Body of pancreas (tissue), 4 donors: Measurements from ENCODE around the gene NXPH4. TPM values are rescaled to one million over a fixed set of nuclear protein-coding genes. Genes with fewer than 3 reads are reported as not detected.

ENCODE experiments used
- ATAC-seq: fragments of 150-250 bp; one replicate; pipeline ENCODE4 v1.9.1; 2016
- DNase-seq, 4 donors: peaks; one replicate each; pipeline ENCODE4 v3.0.0-alpha.2; 2019
- H3K27ac ChIP-seq, 4 donors: fragments of 200-600 bp; sonication (generic); 1 replicate in 3 of 4; 2 replicates in 1 of 4; pipeline versions ENCODE4 v1.5.1 to v1.6.1; 2016 to 2019; ENCODE audit warnings: mild to moderate bottlenecking in 1 of 4, mixed read lengths in 1 of 4, moderate library complexity in 1 of 4
- H3K27me3 ChIP-seq, 2 donors: fragments of 200-600 bp; sonication (generic); one replicate each; pipeline ENCODE4 v1.6.0; 2016; ENCODE audit warnings: mild to moderate bottlenecking in 1 of 2
- H3K36me3 ChIP-seq, 2 donors: fragments of 200-600 bp; sonication (generic); replicated peaks in 1 of 2; 2 replicates each; pipeline ENCODE4 v1.5.1; 2016; ENCODE audit warnings: low read depth in 2 of 2; ENCODE audit not compliant: insufficient read depth in 1 of 2
- H3K4me1 ChIP-seq: fragments of 200-600 bp; sonication (generic); one replicate; pipeline ENCODE4 v1.6.0; 2016
- H3K4me3 ChIP-seq, 2 donors: fragments of 200-600 bp; sonication (generic); 1 replicate in 1 of 2; 2 replicates in 1 of 2; pipeline ENCODE4 v1.5.1; 2016 to 2019
- H3K9me3 ChIP-seq, 3 donors: fragments of 200-600 bp; sonication (generic); 1 replicate in 2 of 3; 2 replicates in 1 of 3; pipeline ENCODE4 v1.5.1; 2016
- POLR2A ChIP-seq, 3 donors: fragments of 450-650 bp; IDR thresholded peaks; one replicate each; pipeline ENCODE4 v1.6.1; 2016; ENCODE audit warnings: antibody characterized with exemption in 3 of 3, mild to moderate bottlenecking in 2 of 3
- WGBS, 2 donors: methylation state at CpG; one replicate each; pipeline ENCODE4 v1.1.5; 2017; 5-methylcytosine and 5-hydroxymethylcytosine counted together
- intact Hi-C: fragments of 100-400 bp; cut with DNase I; formaldehyde crosslinking; loops from one replicate; pipeline ENCODE4 v1.15.1; 2023
- microRNA counts, 2 donors: library from miRNA; unstranded; fragments of <30 nt; microRNA quantifications; one replicate each; lab custom pipeline; 2017
- microRNA-seq, 2 donors: library from miRNA; unstranded; fragments of <30 nt; microRNA quantifications; one replicate each; pipeline ENCODE4, GENCODE V29; 2016; ENCODE audit warnings: borderline number of aligned reads in 2 of 2, borderline replicate concordance in 2 of 2
- small RNA-seq: library from RNA; depleted of rRNA; stranded (forward); fragments of <200 nt; gene quantifications from one replicate; pipeline ENCODE3, GENCODE V24; 2016
- total RNA-seq, 2 donors: library from RNA; depleted of rRNA; stranded (reverse); fragments of >200 nt; gene quantifications; one replicate each; pipeline ENCODE4 v1.1.0, GENCODE V29; 2016
- TF ChIP-seq, protein P1 (sequence below), 7 experiments: fragments of 450-650 bp in 4 of 7; fragments of 200-600 bp in 3 of 7; sonication (generic) in 3 of 7; IDR thresholded peaks; one replicate each; pipeline ENCODE4 v1.5.1; 2016 to 2019; ENCODE audit warnings: antibody characterized with exemption in 7 of 7

Gene NXPH4
- total RNA-seq, 2 donors from 2014 or later: 2.9 to 4.6 TPM

DNA sequence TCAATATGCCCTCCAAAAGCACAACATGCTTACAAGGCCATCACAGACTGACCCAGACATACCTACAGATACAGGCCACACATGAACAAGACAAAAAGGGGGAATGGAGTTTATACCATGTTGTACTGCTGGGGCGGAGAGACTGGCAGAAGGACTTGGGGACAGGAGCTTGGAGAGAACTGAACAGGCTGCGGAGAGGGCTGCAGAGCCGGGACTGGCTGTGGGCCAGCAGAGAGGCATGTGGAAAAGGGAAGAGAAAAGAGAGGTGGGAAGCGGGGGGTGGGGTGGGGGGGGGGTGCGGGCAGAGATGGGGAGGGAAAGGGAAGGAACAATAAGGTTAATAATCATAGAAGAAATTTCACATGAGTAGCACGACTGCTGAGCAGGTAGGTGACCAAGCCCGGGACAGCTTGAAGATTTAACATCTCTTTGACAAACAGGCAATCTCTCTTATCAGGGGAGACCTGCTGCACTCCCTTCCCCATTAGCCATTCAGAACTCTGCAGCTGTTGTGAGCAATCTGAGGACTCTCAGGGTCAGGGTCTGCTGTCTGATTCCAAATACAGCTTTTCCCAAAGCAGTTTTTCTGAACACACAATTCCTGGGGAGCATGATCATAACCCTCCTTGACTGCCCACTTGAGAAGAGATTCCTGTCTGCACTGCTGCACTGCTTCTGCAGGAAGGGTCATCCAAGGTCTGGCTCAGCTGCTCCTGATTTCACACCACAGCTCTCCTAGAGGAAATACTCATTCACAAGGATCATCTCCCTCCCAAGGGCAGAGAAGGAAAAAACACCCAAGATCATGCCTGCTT, 56.0 kb downstream of the NXPH4 start:
- H3K27ac ChIP-seq: no peak overlapping the region
- 64 to 81% methylated on average over 7 of the region's 7 CpGs for WGBS, 2 donors
- ATAC-seq (no peak), DNase-seq (no peak)
- H3K27me3 ChIP-seq: no peaks in the 10 kb centered on the region
- no peaks in the 10 kb centered on the region for H3K9me3 ChIP-seq
- no peak for TF ChIP-seq POLR2A (IDR thresholded peaks at IDR 0.05)
- TF ChIP-seq, protein P1, sequence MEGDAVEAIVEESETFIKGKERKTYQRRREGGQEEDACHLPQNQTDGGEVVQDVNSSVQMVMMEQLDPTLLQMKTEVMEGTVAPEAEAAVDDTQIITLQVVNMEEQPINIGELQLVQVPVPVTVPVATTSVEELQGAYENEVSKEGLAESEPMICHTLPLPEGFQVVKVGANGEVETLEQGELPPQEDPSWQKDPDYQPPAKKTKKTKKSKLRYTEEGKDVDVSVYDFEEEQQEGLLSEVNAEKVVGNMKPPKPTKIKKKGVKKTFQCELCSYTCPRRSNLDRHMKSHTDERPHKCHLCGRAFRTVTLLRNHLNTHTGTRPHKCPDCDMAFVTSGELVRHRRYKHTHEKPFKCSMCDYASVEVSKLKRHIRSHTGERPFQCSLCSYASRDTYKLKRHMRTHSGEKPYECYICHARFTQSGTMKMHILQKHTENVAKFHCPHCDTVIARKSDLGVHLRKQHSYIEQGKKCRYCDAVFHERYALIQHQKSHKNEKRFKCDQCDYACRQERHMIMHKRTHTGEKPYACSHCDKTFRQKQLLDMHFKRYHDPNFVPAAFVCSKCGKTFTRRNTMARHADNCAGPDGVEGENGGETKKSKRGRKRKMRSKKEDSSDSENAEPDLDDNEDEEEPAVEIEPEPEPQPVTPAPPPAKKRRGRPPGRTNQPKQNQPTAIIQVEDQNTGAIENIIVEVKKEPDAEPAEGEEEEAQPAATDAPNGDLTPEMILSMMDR (IDR thresholded peaks at IDR 0.05): no peak
- peaks cover 0 to 19% of the 10 kb centered on the region in 2 donors for H3K36me3 ChIP-seq
- intact Hi-C loops: no loop called here
- no peak overlapping the region for H3K4me3 ChIP-seq
- no peaks in the 10 kb centered on the region for H3K4me1 ChIP-seq

DNA sequence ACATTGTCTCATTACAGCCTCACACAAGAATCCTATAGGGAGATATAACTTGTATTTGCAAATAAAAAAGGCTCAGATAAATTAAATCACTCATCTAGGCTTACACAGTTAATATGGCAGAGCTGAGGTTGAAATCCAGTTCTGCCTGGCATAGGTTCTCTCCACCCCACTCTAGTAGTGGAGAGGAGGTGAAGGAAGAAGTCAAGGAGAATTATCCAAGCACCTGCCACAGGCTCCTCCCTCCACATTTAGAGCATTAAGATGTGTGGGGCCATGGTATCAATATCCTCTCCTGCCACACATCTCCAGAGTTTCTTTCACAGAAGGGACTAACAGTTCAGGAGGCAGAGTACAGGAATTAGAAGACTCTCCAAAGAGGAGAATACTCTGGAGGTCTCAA, 56.9 kb downstream of the NXPH4 start:
- H3K4me1 ChIP-seq: no peaks in the 10 kb centered on the region
- ATAC-seq (no peak), DNase-seq (no peak)
- no peaks in the 10 kb centered on the region for H3K27me3 ChIP-seq
- TF ChIP-seq, protein P1 (IDR thresholded peaks at IDR 0.05): no peak
- no peak for TF ChIP-seq POLR2A (IDR thresholded peaks at IDR 0.05)
- no peak overlapping the region for H3K27ac ChIP-seq
- H3K4me3 ChIP-seq: no peak overlapping the region
- intact Hi-C loops: no loop called here
- H3K9me3 ChIP-seq: no peaks in the 10 kb centered on the region
- peaks cover 0 to 13% of the 10 kb centered on the region in 2 donors for H3K36me3 ChIP-seq

MicroRNAs within 50 kb of the gene (microRNA counts, 767-probe panel; counts per million panel counts)
- 0 to 736 counts per million in 2 donors for microRNA hsa-miR-1228-3p (lab: Ali Mortazavi, UCI)

Small RNA genes lying within 50 kb of the gene (microRNA-seq; reads per million reads assigned to microRNA genes)
- 0 to 1.3 reads per million in 2 donors for gene MIR1228

Small RNA genes lying within 50 kb of the gene (small RNA-seq; reads per million reads assigned to genes)
- not detected for gene MIR1228

Other genes starting within 250 kb of the NXPH4 start
- 1 to 10 TPM; 3.6 to 5.2 TPM for gene ZBTB39, start 210.2 kb upstream of the NXPH4 start, total RNA-seq
- not detected for gene TAC3, start 200.3 kb upstream of the NXPH4 start, total RNA-seq
- 1 to 10 TPM in 1 of 2 donors, not detected in 1; 1.8 TPM for gene MYO1A, start 166.7 kb upstream of the NXPH4 start, total RNA-seq
- gene NEMP1, start 138.0 kb upstream of the NXPH4 start, total RNA-seq: 1 to 10 TPM; 2.3 to 5.2 TPM
- gene NAB2, start 127.7 kb upstream of the NXPH4 start, total RNA-seq: 1 to 10 TPM; 4.0 to 7.3 TPM
- gene STAT6, start 105.4 kb upstream of the NXPH4 start, total RNA-seq: 10 to 100 TPM; 52.7 to 82.4 TPM
- 100 to 1,000 TPM in 1 of 2 donors, 10 to 100 TPM in 1; 61.2 to 162 TPM for gene LRP1, start 88.3 kb upstream of the NXPH4 start, total RNA-seq
- gene LRP1-AS, start 69.2 kb upstream of the NXPH4 start, total RNA-seq: not detected
- 10 to 100 TPM; 47.7 to 77.5 TPM for gene SHMT2, start 12.9 kb downstream of the NXPH4 start, total RNA-seq
- gene STAC3, start 34.4 kb downstream of the NXPH4 start, total RNA-seq: 1 to 10 TPM in 1 of 2 donors, under 1 TPM in 1; 0.78 to 2.0 TPM
- 10 to 100 TPM; 16.1 to 41.9 TPM for gene R3HDM2, start 214.2 kb downstream of the NXPH4 start, total RNA-seq
- gene INHBC, start 218.0 kb downstream of the NXPH4 start, total RNA-seq: not detected
- not detected for gene INHBE, start 238.5 kb downstream of the NXPH4 start, total RNA-seq
- gene GLI1, start 243.0 kb downstream of the NXPH4 start, total RNA-seq: 1 to 10 TPM in 1 of 2 donors, not detected in 1; 1.0 TPM